ENCODE measurements around the gene PIEZO2. TPM values are rescaled to one million over a fixed set of nuclear protein-coding genes. Genes with fewer than 3 reads are reported as not detected.
"Not testable (repeated sequence)": the region's sequence is repeated elsewhere in the genome, so short reads cannot be mapped to it uniquely, and the experiment has no call there.

The PIEZO2 gene
- total RNA-seq, 1 donor from 2014 or later, result 20.4 TPM

DNA sequence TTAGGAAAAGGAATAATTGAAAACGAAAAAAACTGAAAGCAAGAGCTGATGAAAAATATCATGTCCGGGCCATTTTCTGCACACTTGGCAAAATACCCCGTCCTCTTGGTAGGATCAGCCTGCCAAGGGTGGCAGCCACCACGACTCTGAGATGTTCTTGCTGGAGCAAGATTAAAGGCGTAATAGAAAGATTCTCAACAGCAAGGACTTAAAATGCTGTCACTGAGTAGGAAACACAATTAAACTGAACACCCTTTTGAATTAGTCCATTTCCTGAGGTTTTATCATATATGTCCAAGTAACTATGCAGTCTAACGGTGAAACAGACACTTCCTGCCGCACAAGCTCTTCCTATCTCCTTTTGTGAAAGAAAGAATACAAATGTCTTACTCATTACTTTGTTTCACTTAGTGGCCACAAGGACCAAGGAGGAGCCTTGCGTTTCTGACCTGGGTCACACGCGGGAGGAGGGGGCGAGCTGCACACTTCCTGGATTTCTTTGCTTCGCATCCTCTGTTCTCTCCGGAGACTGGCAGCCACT lies 222.7 kb downstream of the PIEZO2 start:
- H3K36me3 ChIP-seq, result no peaks in the 10 kb centered on the region

DNA sequence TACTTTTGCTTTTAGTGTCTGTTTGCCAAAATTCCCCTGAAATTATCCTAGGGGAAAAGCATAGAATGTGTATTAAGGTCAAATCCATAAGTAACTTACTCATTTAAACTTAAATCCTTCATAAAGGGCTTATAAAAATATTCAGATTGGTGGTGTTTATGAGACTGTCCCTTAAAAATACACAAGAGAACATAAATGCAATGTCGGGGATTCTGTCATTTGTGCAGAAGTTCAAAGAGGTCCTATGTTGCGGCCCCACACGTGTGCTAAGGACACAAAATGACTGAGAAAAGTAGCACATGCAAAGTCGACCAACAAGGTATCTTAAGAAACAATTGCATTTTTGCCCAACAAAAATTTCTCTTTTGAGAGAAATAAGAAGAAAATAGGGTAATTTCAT lies 225.1 kb downstream of the PIEZO2 start:
- Histone ChIP-seq H3K27ac (no peak overlapping the region), H3K4me3 (no peak overlapping the region), H3K4me1 (peaks cover 9% of the 10 kb centered on the region), H3K36me3 (no peaks in the 10 kb centered on the region), H3K27me3 (no peaks in the 10 kb centered on the region), H3K9me3 (no peaks in the 10 kb centered on the region)
- TF ChIP-seq, protein P1, sequence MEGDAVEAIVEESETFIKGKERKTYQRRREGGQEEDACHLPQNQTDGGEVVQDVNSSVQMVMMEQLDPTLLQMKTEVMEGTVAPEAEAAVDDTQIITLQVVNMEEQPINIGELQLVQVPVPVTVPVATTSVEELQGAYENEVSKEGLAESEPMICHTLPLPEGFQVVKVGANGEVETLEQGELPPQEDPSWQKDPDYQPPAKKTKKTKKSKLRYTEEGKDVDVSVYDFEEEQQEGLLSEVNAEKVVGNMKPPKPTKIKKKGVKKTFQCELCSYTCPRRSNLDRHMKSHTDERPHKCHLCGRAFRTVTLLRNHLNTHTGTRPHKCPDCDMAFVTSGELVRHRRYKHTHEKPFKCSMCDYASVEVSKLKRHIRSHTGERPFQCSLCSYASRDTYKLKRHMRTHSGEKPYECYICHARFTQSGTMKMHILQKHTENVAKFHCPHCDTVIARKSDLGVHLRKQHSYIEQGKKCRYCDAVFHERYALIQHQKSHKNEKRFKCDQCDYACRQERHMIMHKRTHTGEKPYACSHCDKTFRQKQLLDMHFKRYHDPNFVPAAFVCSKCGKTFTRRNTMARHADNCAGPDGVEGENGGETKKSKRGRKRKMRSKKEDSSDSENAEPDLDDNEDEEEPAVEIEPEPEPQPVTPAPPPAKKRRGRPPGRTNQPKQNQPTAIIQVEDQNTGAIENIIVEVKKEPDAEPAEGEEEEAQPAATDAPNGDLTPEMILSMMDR (IDR thresholded peaks at IDR 0.05), result no peak
- ATAC-seq (no peak), DNase-seq (no peak)
- intact Hi-C loops (cut with DNase I), result no loop called here

More for the DNA sequence above, 222.7 kb downstream of the PIEZO2 start:
- no peaks in the 10 kb centered on the region for H3K9me3 ChIP-seq
- H3K27ac ChIP-seq, result peak overlapping the region; percentile 51
- H3K27me3 ChIP-seq, result no peaks in the 10 kb centered on the region
- ATAC-seq, result no peak
- intact Hi-C loops (cut with DNase I), result no loop called here
- TF ChIP-seq, protein P1 (IDR thresholded peaks at IDR 0.05), result no peak
- peak overlapping the region; percentile 12 for H3K4me3 ChIP-seq
- peaks cover 9% of the 10 kb centered on the region for H3K4me1 ChIP-seq
- no peak for DNase-seq

DNA sequence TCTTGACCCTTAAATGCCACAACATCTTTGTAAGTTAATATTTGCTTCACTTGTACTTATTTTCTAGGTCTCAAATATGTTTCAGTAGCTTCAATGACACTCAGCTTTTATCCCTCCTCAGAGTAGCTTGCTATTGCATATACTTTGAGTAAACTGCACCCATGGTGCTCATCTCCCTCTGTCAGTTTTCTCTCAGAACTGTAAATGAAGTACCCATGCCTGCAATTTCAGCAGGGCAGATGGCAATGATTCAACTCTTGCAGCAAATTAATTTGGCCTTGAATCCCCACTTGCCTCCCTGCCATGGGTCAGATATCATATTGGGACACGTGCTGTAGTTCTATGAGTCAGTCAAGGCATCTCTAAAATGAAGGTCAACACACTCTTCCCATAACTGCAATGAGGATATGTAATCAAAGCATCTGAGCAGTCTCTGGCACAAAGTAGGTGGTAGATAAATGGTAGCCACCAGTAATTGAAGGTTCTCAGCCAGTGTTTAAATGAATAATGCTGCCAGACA lies 225.8 kb downstream of the PIEZO2 start:
- H3K36me3 ChIP-seq, result no peaks in the 10 kb centered on the region
- peaks cover 9% of the 10 kb centered on the region for H3K4me1 ChIP-seq
- ATAC-seq, result no peak
- H3K27ac ChIP-seq, result no peak overlapping the region
- intact Hi-C loops (cut with DNase I), result no loop called here
- no peaks in the 10 kb centered on the region for H3K27me3 ChIP-seq
- TF ChIP-seq, protein P1 (IDR thresholded peaks at IDR 0.05), result no peak
- no peak overlapping the region for H3K4me3 ChIP-seq
- no peaks in the 10 kb centered on the region for H3K9me3 ChIP-seq
- no peak for DNase-seq

DNA sequence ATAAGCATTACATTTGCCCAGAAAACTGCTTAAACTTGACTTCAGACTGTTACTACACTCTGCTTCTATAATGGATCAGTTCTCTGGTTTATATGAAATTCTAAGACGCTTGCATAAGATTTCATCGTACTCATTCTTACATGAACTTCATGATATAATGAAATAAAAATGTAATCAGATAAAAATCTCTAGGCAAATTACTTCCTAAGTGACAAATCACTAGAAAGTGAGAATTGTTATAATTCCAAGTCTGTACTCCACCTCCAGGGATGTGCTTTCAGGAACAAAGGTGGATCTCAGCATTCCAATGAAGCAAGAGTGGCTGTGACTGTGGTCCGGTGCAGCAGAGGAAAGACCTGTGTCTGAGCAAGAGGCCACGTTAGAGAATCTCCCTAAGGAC lies 226.2 kb downstream of the PIEZO2 start:
- intact Hi-C loops (cut with DNase I), result no loop called here
- TF ChIP-seq, protein P1 (IDR thresholded peaks at IDR 0.05), result no peak
- no peak overlapping the region for H3K4me3 ChIP-seq
- H3K9me3 ChIP-seq, result no peaks in the 10 kb centered on the region
- ATAC-seq, result no peak
- H3K27me3 ChIP-seq, result no peaks in the 10 kb centered on the region
- H3K4me1 ChIP-seq, result peaks cover 8% of the 10 kb centered on the region
- H3K36me3 ChIP-seq, result no peaks in the 10 kb centered on the region
- no peak for DNase-seq
- H3K27ac ChIP-seq, result no peak overlapping the region

DNA sequence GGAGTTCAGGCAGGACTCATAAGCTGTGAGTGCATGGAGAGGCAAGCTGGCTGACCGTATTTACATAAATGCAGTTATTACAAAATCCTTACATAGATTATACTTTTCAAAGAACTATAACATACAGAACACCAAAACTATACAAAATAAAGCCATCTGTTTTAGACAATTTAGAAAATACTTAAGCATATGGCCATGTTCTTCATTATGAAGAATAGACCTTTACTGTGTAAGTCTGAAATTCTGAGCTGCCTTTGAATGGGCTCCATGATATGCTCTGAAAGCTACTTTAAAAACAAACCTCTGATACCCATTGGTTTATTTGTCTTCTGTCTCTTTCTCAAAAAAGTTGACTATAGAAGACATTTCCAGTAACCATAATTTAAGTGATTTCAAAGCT lies 226.7 kb downstream of the PIEZO2 start:
- H3K4me3 ChIP-seq, ATAC-seq: not testable (repeated sequence)

DNA sequence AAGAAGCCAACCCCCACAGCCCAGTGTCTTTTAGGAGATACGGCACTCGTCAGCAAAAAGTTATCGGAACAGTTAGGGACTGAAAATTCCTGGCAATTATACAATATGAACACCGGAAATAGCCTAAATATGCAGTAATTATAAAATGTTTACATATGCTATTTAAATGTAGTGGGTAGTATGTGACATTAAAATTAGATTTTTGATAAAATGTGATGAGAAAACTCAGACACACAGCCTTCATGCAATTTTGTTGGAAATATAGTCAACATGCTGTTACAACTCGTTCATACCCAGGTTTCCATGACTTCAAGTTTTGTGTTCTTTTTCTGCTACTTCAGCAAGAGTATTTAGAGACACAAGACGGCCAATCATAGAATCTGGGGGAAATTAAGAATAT lies 229.1 kb downstream of the PIEZO2 start:
- H3K9me3 ChIP-seq; ATAC-seq; H3K27ac ChIP-seq; H3K4me1 ChIP-seq; H3K4me3 ChIP-seq; intact Hi-C loops (cut with DNase I); H3K27me3 ChIP-seq; DNase-seq; H3K36me3 ChIP-seq: not testable (repeated sequence)

More for the DNA sequence above, 226.7 kb downstream of the PIEZO2 start:
- DNase-seq; intact Hi-C loops (cut with DNase I); H3K4me1 ChIP-seq; H3K9me3 ChIP-seq; H3K27ac ChIP-seq; H3K36me3 ChIP-seq; H3K27me3 ChIP-seq: not testable (repeated sequence)

DNA sequence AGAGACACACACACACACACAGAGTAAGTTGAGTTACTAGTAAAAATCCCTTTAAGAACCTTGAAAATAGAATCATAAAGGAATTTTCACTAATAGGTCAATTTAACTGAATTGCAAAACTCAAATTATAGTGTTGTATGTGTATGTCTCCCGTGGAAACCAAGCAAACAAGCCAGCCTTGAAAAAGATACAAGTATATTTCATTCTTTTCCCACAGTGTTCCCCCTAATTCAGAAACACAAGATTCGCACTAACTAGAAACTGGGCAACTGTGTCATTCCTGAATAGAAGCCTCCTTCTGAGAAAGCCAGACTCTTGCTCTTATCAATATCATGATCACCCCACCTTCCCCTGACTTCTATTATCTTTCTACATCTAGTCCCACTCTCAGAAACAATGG lies 229.5 kb downstream of the PIEZO2 start:
- ATAC-seq (no peak), DNase-seq (no peak)
- no peaks in the 10 kb centered on the region for H3K36me3 ChIP-seq
- H3K27me3 ChIP-seq, result no peaks in the 10 kb centered on the region
- intact Hi-C loops (cut with DNase I), result no loop called here
- no peaks in the 10 kb centered on the region for H3K9me3 ChIP-seq
- no peak overlapping the region for H3K4me3 ChIP-seq
- no peaks in the 10 kb centered on the region for H3K4me1 ChIP-seq
- TF ChIP-seq, protein P1 (IDR thresholded peaks at IDR 0.05), result no peak
- H3K27ac ChIP-seq, result no peak overlapping the region

Data from upper lobe of right lung (tissue), 1 donor.